SH-SY5Y (cell line): ENCODE results near the gene GNAL.

Experiments used
- GATA2 ChIP-seq: IDR thresholded peaks from 2 replicates; pipeline ENCODE4 v1.6.1; 2011; ENCODE audit warnings: mild to moderate bottlenecking, low read depth, low read length
- GATA3 ChIP-seq: IDR thresholded peaks from 2 replicates; pipeline ENCODE4 v1.6.1; 2011; ENCODE audit warnings: low read depth, mild to moderate bottlenecking, low read length, moderate library complexity

GNAL gene

DNA sequence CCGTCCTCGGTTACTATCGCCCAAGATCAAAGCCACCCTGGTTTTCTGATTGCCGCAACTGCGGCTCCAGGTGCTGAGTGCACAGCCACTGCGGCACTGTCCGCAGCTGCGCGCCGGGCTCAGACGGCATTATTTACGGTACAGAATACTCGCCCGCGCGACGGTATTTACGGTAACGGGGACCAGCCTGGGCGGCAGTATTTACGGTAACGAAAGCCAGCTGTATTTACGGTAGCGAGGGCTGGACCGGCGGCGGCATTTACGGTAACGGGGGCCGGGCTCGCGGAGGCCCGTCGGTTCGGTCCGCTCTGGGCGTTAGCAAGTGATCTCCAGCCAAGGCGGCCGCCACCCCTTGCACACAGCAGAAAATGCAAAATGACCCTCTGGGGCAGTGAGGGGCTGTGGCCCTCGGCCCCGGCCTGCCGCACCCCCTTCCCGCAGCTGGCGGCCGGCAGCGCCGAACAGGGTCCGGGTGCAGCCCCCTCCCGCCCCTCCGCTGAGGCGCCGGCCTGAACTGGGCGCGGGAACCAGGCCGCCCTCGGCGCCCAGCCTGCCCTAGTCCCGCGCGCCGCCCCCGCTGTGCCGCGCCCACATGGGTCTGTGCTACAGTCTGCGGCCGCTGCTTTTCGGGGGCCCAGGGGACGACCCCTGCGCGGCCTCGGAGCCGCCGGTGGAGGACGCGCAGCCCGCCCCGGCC lies at the start of gene GNAL:
Gene GNAL, plus strand, starts transcription at position 293 of the 697 bp plus-strand sequence. Its CDS starts 300 bp downstream, at position 593.
- no peak for TF ChIP-seq GATA2
- TF ChIP-seq GATA3: no peak

DNA sequence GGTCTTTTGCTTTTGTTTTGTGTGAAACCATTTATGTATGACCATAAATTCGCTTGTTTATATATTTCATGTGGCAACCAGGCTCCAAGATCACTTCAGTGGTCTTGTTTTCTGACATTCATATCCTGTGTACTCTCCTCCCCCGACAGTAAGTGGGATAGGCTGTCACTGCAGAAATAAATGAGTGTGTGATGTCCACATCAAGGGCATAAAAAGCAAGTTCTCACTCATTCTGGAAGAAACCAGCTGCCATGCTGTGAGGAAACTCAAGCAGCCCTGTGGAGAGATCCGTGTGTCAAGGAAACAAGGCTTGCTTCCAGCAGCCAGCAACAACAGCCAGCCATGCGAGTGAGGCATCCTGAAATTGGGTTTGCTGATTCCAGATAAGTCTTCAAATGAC lies 39.2 kb upstream of the GNAL start:
- TF ChIP-seq GATA3 (no peak), GATA2 (no peak)

DNA sequence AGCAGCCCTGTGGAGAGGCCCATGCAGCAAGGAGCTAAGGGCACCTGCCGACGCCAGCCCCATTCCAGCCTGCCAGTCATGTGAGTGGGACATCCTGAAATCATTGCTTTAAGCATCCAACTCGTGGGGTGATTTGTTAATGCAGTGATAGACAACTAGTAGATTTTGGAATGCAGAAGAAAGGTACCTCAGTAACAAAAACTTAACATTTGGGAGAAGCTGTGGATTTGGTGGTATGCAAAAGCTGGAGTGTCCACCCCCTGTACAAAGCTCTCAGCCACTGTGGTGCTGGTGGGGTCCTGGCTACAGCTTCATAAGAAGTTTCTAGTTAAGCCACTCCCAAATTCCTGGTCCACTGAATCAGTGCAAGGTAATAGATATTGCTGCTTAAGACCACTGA lies 37.2 kb upstream of the GNAL start:
- TF ChIP-seq GATA3 (no peak), GATA2 (no peak)

DNA sequence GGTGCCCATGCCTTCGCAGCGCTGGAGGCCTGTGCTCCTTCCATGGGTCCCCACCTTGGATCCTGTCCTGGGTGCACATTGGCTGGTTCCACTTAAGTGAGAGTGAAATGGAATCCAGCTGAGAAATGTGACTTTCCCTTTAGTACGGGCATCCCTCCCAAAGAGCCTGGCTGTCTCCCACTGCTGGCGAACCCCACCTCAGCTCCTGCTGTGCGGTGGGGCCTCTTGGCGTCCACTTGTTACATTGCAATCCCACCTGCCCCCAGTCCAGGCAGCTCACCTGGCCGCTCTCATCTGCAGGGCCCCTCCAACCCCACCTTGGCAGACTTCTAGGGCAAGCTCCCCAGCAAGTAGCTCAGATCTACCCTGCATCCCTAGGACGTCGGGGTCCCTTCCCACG lies 35.5 kb upstream of the GNAL start:
- TF ChIP-seq GATA2 (no peak), GATA3 (no peak)

DNA sequence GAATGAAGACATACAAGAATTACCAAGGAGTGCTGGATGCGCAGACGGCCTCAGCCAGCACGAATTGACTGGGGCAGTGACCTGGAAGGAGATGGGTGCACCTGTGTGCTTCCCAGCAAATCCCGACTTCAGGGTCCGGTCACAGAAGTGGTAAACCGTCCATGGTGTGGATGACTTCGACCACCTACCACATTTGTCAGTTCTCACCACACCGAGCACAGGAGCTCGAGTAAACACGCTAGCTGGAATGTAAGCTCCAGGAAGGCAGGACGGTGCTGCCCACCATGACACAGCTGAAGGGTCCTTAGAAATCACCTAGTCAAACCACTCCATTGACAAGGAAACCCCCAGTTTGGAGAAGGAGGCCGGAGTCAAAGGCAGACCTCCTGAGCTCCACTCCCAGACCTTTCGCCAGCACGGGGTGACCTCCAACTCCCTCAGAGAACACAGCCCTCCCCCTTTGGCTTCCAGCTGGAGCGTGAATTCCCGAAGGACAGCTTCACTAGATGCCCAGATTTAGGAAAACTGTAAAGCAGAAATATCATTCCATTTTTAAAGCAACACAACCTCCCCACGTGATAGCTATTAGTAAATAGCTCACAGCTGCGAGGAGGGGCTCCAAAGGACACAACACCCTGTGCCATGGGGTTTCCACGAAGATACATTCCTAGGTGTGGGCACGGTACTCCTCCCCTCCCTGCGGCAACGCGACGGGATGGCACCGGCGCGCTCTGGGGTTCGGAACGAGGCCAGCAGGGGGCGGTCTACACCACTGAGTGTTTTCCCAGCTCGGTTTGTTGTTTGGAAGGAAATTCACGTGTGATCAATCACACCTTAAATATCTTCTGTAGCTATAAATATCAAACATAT lies 34.1 kb upstream of the GNAL start:
- no peak for TF ChIP-seq GATA3
- no peak for TF ChIP-seq GATA2

DNA sequence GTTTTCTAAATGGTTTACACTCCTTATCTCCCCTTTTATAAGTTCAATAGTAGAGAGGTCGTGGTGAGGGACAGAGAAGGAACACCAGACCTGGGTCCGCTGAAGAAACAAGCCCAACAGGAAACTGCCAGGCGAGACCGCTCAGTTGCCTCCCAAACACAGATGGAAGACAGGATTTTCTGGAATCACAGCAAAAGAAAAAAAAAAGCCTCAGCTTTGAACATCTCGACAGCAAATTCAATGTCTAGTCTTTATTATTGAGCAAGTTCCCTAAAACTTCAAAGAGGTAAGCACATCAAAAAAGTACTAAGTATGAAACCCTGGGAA lies 33.5 kb upstream of the GNAL start:
- no peak for TF ChIP-seq GATA3
- no peak for TF ChIP-seq GATA2

DNA sequence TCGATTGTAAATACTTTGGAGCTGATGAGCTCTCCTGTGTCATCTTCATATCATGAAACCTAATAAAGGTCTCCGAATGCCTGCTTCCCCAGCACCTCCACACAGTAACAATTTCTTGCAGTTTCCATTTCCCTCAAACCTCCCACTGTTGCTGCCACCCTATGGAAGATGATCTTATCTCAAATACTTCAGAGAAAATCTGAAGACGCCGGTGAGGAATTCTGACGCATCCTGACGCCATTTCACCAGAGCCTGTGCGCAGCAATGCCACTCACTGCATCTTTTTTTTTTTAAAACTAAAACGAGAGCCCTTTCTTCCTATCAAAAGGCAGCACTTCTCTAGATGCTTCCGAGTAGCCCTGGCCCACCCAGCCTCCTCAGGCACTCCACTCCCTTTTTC lies 31.9 kb upstream of the GNAL start:
- TF ChIP-seq GATA2: no peak
- TF ChIP-seq GATA3: no peak

DNA sequence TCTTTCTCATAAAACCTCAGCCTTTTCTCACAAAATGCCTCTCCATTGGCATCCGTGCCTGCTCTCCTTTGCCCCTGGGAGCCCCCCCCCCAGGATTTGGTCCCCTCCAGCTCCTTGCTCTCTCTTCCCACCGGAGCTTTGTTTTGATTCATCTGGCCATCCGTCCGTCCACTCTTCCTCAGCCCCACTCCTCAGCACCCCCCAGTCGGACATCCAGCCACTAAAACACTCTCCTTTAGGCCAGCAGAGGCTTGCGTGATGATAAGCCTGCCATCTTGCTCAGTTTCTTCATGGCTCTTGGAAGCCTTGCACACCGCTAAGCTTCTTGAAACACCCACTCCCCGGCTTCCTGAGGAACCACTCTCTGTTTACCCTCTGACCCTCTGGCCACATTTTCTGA lies 31.5 kb upstream of the GNAL start:
- TF ChIP-seq GATA2 (no peak), GATA3 (no peak)

DNA sequence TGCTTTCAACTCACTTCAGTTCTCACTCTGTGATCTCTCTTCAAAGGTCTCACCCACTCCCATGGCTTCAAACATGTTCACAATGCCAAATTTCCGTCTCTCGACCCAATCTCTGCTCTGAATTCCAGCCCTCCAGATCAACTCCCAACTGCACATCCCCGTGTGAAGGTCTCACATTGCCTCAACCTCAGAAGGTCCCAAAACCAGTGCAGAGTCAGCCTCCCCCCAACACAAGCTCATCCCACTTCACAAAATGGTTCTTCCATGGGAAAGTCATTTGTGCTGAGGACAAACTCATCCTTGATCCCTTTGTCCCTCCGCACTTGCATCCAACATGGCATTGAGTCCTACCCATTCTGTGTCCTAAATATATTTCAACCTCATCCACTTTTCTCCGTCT lies 31.0 kb upstream of the GNAL start:
- TF ChIP-seq GATA3 (no peak), GATA2 (no peak)

DNA sequence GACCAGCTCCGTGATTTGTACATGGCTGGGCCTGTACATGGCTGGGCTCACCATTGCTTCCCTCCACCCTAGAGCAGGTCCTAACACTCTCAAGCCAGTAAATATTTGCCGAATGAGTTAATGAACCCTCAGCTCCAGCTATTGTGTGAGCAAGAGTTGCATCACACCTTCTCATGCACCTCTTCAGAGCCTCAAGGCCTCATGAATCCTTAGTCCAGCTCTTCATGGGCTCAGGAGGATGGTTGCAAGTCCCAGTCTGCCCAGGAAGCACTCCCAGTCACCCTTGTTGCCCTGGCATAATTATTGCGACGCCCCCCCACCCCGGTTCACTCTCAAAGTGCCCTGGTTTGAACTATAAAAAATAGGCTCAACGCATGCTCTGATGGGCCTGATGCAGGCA lies 30.1 kb upstream of the GNAL start:
- no peak for TF ChIP-seq GATA3
- no peak for TF ChIP-seq GATA2

DNA sequence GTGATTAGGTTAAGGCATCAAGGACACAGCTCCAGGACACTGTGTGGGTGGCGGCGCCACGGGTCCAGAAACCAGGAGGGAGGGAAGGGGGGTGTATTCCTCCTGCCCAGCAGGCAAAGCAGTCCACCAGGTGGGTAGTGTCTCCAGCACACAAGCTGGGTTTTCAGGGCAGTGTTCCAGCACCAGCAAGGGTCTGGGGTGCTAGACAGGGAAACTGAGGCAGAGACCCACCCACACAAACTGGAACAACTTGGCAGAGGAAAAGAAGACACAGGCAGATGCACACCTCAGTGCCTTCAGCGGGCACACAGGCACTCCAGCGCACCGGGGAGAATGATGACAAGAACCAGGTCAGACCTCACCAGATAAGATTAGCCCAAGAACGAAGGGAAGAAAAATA lies 28.4 kb upstream of the GNAL start:
- TF ChIP-seq GATA3 (no peak), GATA2 (no peak)

DNA sequence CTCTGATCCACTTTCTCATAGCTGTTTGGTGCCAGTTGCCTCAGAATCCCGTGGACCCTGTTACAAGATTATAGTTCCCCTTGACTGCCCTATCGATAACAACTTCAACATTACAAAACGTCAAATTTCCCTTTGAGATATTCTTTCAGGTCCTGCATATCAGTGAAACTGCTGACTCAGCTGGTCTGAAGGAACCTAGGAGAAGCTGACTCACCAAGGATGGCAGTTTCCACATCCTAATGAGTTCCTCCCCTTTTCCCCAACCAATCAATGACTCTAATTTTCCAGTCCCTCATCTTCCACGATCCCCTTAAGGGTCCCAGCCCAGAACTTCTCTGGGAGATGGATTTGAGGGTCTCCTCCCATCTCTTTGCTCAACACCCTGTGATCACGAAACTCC lies 27.6 kb upstream of the GNAL start:
- TF ChIP-seq GATA2 (no peak), GATA3 (no peak)

DNA sequence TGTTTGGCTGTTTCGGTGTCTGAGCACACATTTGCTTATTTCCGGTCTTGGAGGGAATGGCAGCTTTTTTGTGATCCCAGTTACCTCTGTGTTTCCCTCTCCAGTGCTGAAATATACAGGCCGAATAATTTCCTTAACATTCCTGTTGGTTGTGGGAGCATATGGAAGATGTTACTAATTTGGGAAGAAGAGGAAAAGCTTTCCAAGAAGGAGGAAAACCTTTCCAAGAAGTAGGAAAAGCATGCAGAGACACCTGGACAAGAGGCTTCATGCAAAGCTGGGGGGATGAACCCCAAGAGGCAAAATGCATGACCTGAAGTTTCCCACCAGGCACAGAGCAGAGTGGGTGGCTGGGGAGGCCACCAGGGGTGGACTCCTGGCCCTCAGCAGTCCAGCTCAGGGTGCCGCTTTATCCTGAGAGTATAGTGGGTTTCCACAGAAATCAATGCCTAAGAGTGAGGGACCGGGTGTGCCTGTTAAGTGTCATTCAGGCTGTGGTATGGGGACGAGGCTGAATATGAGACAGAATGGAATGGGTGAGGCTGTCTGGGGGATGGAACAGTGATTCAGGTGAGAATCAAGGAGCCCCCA lies 25.5 kb upstream of the GNAL start:
- no peak for TF ChIP-seq GATA3
- no peak for TF ChIP-seq GATA2

DNA sequence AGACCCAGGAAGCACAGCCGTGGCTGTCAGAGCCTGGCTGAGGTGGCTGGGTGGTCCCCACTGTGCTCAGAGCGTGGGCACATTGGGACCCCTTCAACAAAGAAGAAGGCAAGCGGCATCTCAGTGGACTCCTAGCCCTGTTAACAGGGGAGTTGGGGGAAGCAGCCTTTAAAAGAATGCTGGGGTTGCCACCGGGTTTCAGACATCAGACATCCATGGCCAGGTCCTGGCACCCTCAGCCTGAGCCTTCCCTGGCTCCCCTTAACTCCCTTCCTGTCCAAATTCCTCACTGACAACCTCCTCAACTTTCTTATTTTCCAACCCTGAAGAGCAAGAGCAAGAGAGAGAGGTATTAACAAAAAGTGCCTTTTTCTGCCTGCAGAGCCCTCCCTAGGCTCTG lies 24.8 kb upstream of the GNAL start:
- TF ChIP-seq GATA3 (no peak), GATA2 (no peak)

DNA sequence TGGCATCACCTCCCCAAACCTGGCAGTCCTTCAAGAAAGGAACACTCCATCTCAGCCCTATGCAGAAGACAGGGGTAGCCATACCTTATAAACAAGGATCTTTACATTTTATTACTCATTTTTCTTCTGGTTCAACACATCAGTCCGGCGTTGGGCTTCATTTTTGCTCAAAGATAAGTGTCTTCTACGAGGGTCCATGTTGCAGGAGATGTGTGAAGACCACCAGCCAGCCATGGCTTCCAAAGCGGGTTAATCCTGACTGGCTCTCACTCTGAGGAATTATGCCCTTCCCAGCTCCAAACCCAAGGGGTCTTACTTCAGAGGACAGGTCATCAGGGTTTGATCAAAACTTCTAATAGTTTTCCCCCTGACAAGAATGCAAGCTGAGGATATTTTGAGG lies 23.9 kb upstream of the GNAL start:
- TF ChIP-seq GATA3 (no peak), GATA2 (no peak)
